ENCODE results near the gene SNRNP48. TPM values are rescaled to one million over a fixed set of nuclear protein-coding genes. Genes with fewer than 3 reads are reported as not detected.

Gene SNRNP48
- total and polyA plus RNA-seq, 10 of the 15 experiments (the other 5 are each of a cell fraction or from before 2014, with no cell fraction given): 3.2 to 14.4 (median 8.9) TPM

DNA sequence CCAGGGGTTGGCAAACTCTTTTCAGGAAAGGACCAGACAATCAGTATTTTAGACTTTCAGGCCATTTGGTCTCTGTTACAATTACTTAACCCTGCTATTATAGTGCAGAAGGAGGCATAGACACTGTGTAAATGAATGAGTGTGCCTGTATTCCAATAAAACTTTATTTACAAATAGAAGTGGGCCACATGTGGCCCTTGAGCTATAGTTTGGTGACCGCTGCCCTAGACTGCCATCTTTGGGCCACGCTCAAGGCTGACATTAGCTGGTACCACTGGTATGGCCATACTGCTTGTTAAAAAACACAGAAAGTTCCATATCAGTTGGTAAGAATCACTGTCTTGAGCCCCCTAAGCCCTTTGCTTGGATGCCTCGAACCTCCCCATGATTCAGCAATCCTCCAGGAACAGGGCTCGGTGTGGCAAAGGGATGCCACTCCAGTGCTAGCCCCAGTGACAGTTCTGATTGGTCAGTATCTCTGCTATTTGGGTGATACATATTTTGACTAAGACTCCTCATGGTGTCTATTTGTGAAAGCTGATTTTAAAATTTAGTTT lies 23.3 kb upstream of the SNRNP48 start:
- in situ Hi-C loops (cut with MboI): no loop called here
- POLR2A ChIA-PET: no interaction called here
- Histone ChIP-seq H3K36me3 (ENCODE audit: control insufficient read depth in 2 of 2, insufficient read depth in 2 of 2, low read length in 1 of 2) (no peaks in the 10 kb centered on the region), H2AFZ (ENCODE audit: control insufficient read depth, low read depth, low read length) (no peak overlapping the region), H3K27ac (ENCODE audit: control insufficient read depth, insufficient read depth) (no peak overlapping the region), H3K9me3 (replicated peaks; ENCODE audit: control insufficient read depth, insufficient read depth, low read length) (no peaks in the 10 kb centered on the region), H3K4me1 (ENCODE audit: control insufficient read depth, insufficient read depth, low read length) (no peaks in the 10 kb centered on the region), H3K27me3 (replicated peaks in 1 of 2; ENCODE audit: control insufficient read depth in 2 of 2, insufficient read depth in 2 of 2, low read length in 1 of 2) (peaks cover 0 to 3% of the 10 kb centered on the region in 2 experiments; a peak in 2 of 4 replicates), H3K4me2 (ENCODE audit: control insufficient read depth, insufficient read depth) (no peak overlapping the region), H3K9ac (ENCODE audit: control insufficient read depth, insufficient read depth, low read length) (no peak overlapping the region), H3K79me2 (ENCODE audit: control insufficient read depth, insufficient read depth, low read length) (no peaks in the 10 kb centered on the region), H3K4me3 (no peak overlapping the region), H4K20me1 (ENCODE audit: control insufficient read depth, insufficient read depth) (no peaks in the 10 kb centered on the region)
- TF ChIP-seq ZNF24 (IDR thresholded peaks at IDR 0.05): no peak
- no peak for TF ChIP-seq IKZF1 (conservative IDR thresholded peaks at IDR 0.05)
- TF ChIP-seq, protein P1, sequence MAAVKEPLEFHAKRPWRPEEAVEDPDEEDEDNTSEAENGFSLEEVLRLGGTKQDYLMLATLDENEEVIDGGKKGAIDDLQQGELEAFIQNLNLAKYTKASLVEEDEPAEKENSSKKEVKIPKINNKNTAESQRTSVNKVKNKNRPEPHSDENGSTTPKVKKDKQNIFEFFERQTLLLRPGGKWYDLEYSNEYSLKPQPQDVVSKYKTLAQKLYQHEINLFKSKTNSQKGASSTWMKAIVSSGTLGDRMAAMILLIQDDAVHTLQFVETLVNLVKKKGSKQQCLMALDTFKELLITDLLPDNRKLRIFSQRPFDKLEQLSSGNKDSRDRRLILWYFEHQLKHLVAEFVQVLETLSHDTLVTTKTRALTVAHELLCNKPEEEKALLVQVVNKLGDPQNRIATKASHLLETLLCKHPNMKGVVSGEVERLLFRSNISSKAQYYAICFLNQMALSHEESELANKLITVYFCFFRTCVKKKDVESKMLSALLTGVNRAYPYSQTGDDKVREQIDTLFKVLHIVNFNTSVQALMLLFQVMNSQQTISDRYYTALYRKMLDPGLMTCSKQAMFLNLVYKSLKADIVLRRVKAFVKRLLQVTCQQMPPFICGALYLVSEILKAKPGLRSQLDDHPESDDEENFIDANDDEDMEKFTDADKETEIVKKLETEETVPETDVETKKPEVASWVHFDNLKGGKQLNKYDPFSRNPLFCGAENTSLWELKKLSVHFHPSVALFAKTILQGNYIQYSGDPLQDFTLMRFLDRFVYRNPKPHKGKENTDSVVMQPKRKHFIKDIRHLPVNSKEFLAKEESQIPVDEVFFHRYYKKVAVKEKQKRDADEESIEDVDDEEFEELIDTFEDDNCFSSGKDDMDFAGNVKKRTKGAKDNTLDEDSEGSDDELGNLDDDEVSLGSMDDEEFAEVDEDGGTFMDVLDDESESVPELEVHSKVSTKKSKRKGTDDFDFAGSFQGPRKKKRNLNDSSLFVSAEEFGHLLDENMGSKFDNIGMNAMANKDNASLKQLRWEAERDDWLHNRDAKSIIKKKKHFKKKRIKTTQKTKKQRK (IDR thresholded peaks at IDR 0.05; ENCODE audit: low read depth, low read length): no peak
- no peak for TF ChIP-seq SIN3A (IDR thresholded peaks at IDR 0.05; ENCODE audit: low read depth, low read length)
- TF ChIP-seq MEF2A (IDR thresholded peaks at IDR 0.05; ENCODE audit: insufficient read depth, low read depth, low read length): no peak
- TF ChIP-seq, protein P2, sequence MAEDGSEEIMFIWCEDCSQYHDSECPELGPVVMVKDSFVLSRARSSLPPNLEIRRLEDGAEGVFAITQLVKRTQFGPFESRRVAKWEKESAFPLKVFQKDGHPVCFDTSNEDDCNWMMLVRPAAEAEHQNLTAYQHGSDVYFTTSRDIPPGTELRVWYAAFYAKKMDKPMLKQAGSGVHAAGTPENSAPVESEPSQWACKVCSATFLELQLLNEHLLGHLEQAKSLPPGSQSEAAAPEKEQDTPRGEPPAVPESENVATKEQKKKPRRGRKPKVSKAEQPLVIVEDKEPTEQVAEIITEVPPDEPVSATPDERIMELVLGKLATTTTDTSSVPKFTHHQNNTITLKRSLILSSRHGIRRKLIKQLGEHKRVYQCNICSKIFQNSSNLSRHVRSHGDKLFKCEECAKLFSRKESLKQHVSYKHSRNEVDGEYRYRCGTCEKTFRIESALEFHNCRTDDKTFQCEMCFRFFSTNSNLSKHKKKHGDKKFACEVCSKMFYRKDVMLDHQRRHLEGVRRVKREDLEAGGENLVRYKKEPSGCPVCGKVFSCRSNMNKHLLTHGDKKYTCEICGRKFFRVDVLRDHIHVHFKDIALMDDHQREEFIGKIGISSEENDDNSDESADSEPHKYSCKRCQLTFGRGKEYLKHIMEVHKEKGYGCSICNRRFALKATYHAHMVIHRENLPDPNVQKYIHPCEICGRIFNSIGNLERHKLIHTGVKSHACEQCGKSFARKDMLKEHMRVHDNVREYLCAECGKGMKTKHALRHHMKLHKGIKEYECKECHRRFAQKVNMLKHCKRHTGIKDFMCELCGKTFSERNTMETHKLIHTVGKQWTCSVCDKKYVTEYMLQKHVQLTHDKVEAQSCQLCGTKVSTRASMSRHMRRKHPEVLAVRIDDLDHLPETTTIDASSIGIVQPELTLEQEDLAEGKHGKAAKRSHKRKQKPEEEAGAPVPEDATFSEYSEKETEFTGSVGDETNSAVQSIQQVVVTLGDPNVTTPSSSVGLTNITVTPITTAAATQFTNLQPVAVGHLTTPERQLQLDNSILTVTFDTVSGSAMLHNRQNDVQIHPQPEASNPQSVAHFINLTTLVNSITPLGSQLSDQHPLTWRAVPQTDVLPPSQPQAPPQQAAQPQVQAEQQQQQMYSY (CRISPR knock-in tag; IDR thresholded peaks at IDR 0.05): no peak
- TF ChIP-seq RCOR1 (conservative IDR thresholded peaks at IDR 0.05; ENCODE audit: low read depth, low read length): no peak
- no peak for TF ChIP-seq ZNF274 (IDR thresholded peaks at IDR 0.05; ENCODE audit: insufficient read depth, insufficient read length)
- no peak for TF ChIP-seq CEBPB (IDR thresholded peaks at IDR 0.05; ENCODE audit: borderline replicate concordance in 1 of 2, low read depth in 2 of 2, low read length in 2 of 2)
- TF ChIP-seq, protein P3, sequence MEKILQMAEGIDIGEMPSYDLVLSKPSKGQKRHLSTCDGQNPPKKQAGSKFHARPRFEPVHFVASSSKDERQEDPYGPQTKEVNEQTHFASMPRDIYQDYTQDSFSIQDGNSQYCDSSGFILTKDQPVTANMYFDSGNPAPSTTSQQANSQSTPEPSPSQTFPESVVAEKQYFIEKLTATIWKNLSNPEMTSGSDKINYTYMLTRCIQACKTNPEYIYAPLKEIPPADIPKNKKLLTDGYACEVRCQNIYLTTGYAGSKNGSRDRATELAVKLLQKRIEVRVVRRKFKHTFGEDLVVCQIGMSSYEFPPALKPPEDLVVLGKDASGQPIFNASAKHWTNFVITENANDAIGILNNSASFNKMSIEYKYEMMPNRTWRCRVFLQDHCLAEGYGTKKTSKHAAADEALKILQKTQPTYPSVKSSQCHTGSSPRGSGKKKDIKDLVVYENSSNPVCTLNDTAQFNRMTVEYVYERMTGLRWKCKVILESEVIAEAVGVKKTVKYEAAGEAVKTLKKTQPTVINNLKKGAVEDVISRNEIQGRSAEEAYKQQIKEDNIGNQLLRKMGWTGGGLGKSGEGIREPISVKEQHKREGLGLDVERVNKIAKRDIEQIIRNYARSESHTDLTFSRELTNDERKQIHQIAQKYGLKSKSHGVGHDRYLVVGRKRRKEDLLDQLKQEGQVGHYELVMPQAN (conservative IDR thresholded peaks at IDR 0.05): no peak
- no peak for TF ChIP-seq BCL11A (IDR thresholded peaks at IDR 0.05; ENCODE audit: low read depth, low read length)
- TF ChIP-seq MXI1 (IDR thresholded peaks at IDR 0.05; ENCODE audit: low read depth, low read length): no peak
- no peak for TF ChIP-seq SREBF1 (IDR thresholded peaks at IDR 0.05; ENCODE audit: low read length)
- TF ChIP-seq FOXM1 (IDR thresholded peaks at IDR 0.05; ENCODE audit: low read depth, low read length): no peak
- intact Hi-C loops (cut with micrococcal nuclease; ENCODE audit: unreplicated experiment): no loop called here
- WGBS (ENCODE audit: insufficient coverage, insufficient replicate concordance, low lambda C conversion rate, missing lambda C conversion rate): 33% methylated on average over 4 of the region's 4 CpGs
- CTCF ChIA-PET: interaction anchor here (0.7 to 1.2 kb wide), 2 partner anchors 31 to 112 kb away, joined by 3 read pairs; no protein-coding TSS in a partner anchor
- RAD21 ChIA-PET (ENCODE audit: unreplicated experiment): no interaction called here
- FAIRE-seq (no peak), ATAC-seq (no peak), DNase-seq (ENCODE audit: low read depth, low spot score) (no peak)
- SMC1A ChIA-PET (ENCODE audit: uncharacterized antibody, unreplicated experiment): no interaction called here
- BruUV-seq (replicated peaks): no TSS peak
